Posterior cingulate gyrus (tissue), 11 donors: ENCODE data around the gene LYST.
"Not testable (repeated sequence)": the region's sequence is repeated elsewhere in the genome, so short reads cannot be mapped to it uniquely, and the experiment has no call there.

Experiments
- DNase-seq, 10 donors: peaks; one replicate each; pipeline versions ENCODE4 v3.0.0 to v3.0.0-alpha.2; 2020 to 2021; ENCODE audit warnings: mixed read lengths in 3 of 10
- intact Hi-C: fragments of 100-400 bp; cut with DNase I; formaldehyde crosslinking; loops from one replicate; pipeline ENCODE4 v1.15.1; 2023

Gene LYST

GRCh38 chr1:235864469-235864868, 2.2 kb downstream of the LYST start:
- intact Hi-C loops: loop anchor here (2.0 to 10.0 kb wide), 2 partner anchors 106 to 360 kb away; partner anchors contain the start of gene B3GALNT2
- DNase-seq: peak in 1 of 10 donors; percentile 51

GRCh38 chr1:235863699-235864093, 3.0 kb downstream of the LYST start:
- no peak for DNase-seq
- intact Hi-C loops: loop anchor here (2.0 to 10.0 kb wide), 2 partner anchors 107 to 359 kb away; partner anchors contain the start of gene B3GALNT2

- intact Hi-C loops: loop anchor here (10.0 kb wide), 1 partner anchor 357 kb away; the partner anchor contains the start of gene B3GALNT2
- no peak for DNase-seq
Measured at GRCh38 chr1:235861857-235862256, 4.8 kb downstream of the LYST start.

- intact Hi-C loops: loop anchor here (10.0 kb wide), 1 partner anchor 356 kb away; the partner anchor contains the start of gene B3GALNT2
Measured at GRCh38 chr1:235860829-235861228, 5.9 kb downstream of the LYST start.

DNA sequence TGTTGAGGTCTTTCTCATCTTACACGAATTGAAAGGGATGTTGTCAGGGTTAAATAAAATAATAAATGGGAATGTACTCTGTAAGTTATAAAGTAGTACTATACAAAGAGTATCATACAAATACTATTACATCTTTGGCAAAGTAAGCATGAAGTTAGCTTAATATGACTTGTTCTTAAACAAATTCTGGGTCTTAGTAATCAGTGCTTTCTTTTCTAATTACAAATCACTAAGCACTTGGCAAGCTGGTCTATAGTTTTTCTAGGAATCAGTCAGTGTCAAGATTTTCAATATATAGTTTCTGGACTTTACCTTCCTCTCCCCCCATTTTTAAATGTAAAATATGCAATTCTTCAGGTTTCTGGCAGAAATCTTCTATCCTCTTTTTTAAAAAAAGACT, 6.9 kb downstream of the LYST start:
- no peak for DNase-seq
- intact Hi-C loops: loop anchor here (10.0 kb wide), 1 partner anchor 355 kb away; the partner anchor contains the start of gene B3GALNT2

More at GRCh38 chr1:235860829-235861228, 5.9 kb downstream of the LYST start:
- no peak for DNase-seq

DNA sequence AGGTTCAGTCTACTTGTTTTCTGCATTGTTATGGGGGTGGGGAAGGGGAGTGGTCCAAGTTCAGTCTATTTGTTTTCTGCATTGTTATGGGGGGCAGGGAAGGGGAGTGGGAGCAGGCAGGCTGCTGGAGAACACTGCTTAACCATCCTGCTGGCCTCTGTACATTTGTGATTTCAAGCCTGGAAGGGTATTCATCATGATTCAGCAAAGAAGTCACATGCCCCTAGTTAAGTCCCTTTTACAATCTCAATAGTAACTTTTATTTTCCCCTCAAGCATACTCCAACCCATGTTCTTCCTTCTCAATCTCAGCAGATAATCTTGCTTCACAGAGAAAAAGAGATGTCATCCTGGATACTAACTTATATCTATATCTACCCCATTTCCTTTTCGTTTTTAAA, 7.9 kb downstream of the LYST start:
- DNase-seq: no peak
- intact Hi-C loops: no loop called here

GRCh38 chr1:235857756-235858155, 8.9 kb downstream of the LYST start:
- no peak for DNase-seq
- intact Hi-C loops: no loop called here

DNA sequence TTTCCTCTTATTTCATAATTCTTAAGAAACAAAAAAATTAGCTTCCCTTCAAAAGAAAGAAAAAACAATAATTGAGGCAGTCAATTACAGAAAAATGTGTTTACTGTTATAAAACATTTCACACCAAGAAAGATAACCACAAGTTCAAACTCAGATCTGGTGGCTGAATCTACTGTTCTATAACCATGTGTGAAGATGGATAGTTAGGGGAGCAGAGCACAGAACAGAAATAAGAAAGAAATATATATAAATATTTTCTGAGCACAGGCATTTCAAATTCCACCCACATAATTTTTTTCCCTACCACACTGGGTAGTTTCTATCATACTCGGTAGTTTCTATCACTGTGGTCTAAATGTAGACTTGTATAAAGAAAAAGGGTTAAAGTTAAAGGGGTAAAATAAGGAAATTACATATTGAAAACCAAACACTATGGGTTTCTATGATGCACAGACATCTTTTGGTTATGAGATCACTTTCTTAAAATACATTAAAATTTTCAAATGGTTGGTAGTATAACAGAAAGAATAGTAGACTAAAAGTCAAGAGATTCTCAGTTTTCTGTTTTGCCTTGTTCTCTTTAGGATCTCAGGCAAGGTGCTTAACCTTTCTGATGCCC, 10.8 kb downstream of the LYST start:
- DNase-seq: no peak
- intact Hi-C loops: no loop called here

GRCh38 chr1:235854347-235854746, 12.4 kb downstream of the LYST start:
- intact Hi-C loops: no loop called here
- DNase-seq: no peak

GRCh38 chr1:235853653-235854052, 13.1 kb downstream of the LYST start:
- intact Hi-C loops: no loop called here
- DNase-seq: no peak

GRCh38 chr1:235852887-235853286, 13.8 kb downstream of the LYST start:
- intact Hi-C loops: no loop called here
- DNase-seq: no peak

GRCh38 chr1:235851939-235852338, 14.8 kb downstream of the LYST start:
- DNase-seq: no peak
- intact Hi-C loops: no loop called here

DNA sequence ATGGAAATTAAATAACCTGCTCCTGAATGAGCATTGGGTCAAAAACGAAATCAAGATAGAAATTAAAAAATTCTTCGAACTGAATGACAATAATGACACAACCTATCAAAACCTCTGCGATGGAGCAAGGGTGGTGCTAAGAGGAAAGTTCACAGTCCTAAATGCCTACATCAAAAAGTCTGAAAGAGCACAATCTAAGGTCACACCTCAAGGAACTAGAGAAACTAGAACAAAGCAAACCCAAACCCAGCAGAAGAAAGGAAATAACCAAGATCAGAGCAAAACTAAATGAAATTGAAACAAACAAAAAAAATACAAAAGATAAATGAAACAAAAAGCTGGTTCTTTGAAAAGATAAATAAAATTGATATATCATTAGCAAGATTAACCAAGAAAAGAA, 18.5 kb downstream of the LYST start:
- intact Hi-C loops, DNase-seq: not testable (repeated sequence)

GRCh38 chr1:235845656-235846107, 21.0 kb downstream of the LYST start:
- intact Hi-C loops: not testable (repeated sequence)

GRCh38 chr1:235844776-235845175, 21.9 kb downstream of the LYST start:
- no peak for DNase-seq
- intact Hi-C loops: no loop called here

More at GRCh38 chr1:235845656-235846107, 21.0 kb downstream of the LYST start:
- DNase-seq: not testable (repeated sequence)

DNA sequence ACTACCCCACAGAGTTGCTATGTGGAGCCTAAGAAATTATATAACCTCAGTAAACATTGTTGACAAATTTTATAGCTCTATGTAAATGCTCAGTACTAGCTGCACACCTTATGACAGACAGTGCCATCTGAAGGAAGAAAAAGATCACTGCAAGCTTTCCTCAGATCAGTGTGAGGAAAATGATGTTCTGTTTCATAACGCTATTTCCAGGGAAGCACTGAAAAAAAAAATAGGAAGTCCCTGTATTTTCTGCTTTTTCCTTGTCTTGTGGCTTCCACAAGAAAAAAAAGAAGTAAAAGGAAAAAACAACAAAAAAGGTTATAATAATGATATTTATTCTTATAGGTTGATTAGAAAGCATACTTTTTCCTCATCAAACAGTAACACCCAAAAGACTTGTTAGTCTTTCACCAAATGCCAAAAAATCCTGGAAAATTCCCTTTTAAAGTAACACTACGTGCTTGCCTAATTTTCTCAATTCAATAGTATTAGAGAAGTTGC, 23.2 kb downstream of the LYST start:
- no peak for DNase-seq
- intact Hi-C loops: no loop called here

DNA sequence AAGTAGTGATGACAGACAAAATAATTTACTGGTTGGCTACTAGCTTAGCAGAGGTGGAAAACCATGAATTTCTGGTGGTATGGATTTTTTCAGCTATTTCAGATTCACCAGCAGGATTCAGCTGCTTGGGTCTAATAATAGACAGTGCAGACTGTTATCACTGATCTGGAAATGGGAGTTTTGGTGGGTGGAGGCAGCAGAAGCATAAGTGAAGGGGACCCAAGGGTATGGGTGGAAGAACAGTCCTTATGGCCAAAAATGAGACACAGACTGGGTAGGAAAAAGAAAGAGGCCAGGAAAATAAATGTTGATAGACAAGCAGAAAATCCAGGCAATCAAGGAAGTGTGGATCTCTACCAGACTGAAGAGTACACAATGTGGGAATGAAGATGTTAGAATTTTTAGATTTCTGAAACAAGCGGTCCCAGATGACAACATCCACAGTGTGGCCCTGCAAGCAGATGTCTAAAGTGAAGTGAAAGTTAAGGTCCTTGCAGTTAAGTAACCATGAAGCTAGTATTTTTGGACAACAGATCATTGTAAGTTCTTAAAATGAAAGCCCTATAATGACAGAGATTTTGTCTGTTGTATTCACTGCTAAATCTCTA, 24.7 kb downstream of the LYST start:
- intact Hi-C loops: no loop called here
- DNase-seq: no peak

DNA sequence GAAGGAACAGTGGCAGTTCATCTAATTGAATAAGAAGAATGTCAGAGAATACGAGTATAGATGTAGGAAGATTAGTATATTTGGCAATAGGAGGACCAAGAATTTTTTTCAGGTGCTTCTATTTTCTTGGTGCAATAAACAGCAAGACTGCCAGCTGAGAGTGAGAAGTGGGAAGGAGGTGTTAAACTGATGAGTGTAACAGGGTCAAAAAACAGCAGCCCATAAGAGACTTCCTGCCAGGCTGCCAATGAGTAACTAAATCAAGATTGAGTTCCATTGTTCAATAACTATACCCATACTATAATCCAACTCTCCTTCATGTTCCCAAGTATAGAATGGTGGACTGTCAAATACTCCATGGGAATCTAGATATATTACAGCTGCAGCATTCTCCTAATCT, 28.7 kb downstream of the LYST start:
- no peak for DNase-seq
- intact Hi-C loops: no loop called here

- DNase-seq: peak in 4 of 10 donors; percentile 32 to 82 (median 40)
- intact Hi-C loops: no loop called here
Measured at GRCh38 chr1:235835226-235835625, 31.5 kb downstream of the LYST start.

DNA sequence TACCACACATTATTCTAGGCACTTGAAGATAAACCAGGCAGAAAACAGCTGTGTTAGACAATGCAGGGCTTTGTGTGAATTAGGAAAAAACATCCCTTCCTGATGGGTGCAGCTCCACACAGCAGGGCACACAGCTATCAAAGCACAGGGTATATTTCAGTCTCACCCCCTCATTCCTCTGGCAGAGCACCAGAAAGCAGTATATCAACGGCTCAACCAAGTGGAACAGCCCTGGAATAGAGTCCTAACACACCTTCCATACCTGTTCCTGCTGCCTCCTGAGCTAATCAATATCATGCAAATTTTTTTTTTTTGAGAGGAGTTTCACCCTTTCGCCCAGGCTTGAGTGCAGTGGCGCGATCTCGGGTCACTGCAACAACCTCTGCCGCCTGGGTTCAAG, 32.1 kb downstream of the LYST start:
- no peak for DNase-seq
- intact Hi-C loops: no loop called here

DNA sequence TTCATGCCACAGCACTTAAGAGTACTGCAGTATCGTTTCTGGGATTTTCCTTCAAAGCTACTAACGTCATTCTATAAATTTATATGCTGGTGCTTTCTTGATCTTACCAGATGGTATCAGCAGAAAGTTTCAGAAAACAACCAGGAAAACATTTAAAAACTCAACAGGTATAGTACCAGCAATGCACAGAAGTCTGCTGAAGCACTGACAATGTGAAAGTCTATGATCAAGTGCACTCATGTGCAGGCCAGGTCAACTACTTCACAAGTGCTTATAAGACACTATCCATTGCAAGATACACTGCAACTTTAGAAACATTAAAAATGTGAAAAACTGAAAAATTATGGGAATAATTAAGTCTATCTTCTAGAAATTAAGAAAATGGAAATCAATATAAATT, 34.7 kb downstream of the LYST start:
- intact Hi-C loops: no loop called here
- DNase-seq: no peak

DNA sequence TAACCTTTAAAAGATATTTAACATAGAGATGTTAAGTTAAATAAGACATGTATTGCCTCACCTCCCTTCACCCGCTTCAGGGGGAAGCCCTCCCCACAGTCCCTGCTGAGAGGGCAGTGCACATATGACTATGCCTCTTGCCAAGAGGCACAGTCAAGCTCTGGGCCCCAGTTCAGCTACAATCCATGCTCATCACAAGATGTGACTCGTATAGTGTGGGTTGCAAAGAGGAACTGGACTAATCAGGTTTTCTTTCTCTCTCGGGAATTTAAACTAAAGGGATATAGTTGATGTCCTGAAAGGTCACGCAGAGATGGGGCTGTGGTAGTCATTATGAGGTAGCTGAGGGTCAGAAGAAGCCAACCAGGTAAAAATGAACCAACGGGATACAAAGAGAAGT, 35.6 kb downstream of the LYST start:
- DNase-seq: peak in 1 of 10 donors; percentile 12

More for the DNA sequence above, 35.6 kb downstream of the LYST start:
- intact Hi-C loops: no loop called here
